H1 (cell line): ENCODE data around the gene NCBP2. TPM values are rescaled to one million over a fixed set of nuclear protein-coding genes. Genes with fewer than 3 reads are reported as not detected.

Experiments used
- CTCF ChIA-PET: fragments of 300-600 bp; sonication (Branson Sonifier 250); formaldehyde crosslinking; loops from one replicate; lab custom pipeline; 2021; ENCODE audit not compliant: partially characterized antibody; lab: Charles Lee
- POLR2A ChIA-PET: fragments of 300-600 bp; sonication (Branson Sonifier 250); formaldehyde crosslinking; loops from one replicate; lab custom pipeline; 2021; ENCODE audit warnings: inconsistent platforms; ENCODE audit not compliant: partially characterized antibody; lab: Charles Lee
- DNase-seq, 2 experiments: peaks; one replicate each; pipeline versions ENCODE4 v3.0.0 to v3.0.0-alpha.2; 2010 to 2022; ENCODE audit warnings: low spot score in 2 of 2, low read depth in 1 of 2, mixed read lengths in 1 of 2
- FAIRE-seq: peaks from 2 replicates; lab custom pipeline; 2011; peaks lifted over from hg19 to GRCh38; lab: Jason Lieb, UNC
- H2AFZ ChIP-seq: 2 replicates; pipeline ENCODE4 v1.8.1; 2012; ENCODE audit warnings: low read length, inconsistent platforms
- H2AK5ac ChIP-seq: 2 replicates; pipeline ENCODE4 v1.6.1; 2013; ENCODE audit warnings: low read depth, low read length
- H2BK120ac ChIP-seq: replicated peaks from 2 replicates; pipeline ENCODE3; 2013; ENCODE audit warnings: low read depth, low read length, inconsistent platforms
- H2BK12ac ChIP-seq: 2 replicates; pipeline ENCODE4 v1.6.1; 2013; ENCODE audit warnings: low read depth, low read length
- H2BK15ac ChIP-seq: 2 replicates; pipeline ENCODE4 v1.6.1; 2013; ENCODE audit warnings: low read length
- H2BK20ac ChIP-seq: 2 replicates; pipeline ENCODE4 v1.6.1; 2013; ENCODE audit warnings: low read length
- H2BK5ac ChIP-seq: 2 replicates; pipeline ENCODE4 v1.6.1; 2013; ENCODE audit warnings: low read depth, low read length
- H3K14ac ChIP-seq: 2 replicates; pipeline ENCODE4 v1.6.1; 2013; ENCODE audit warnings: inconsistent platforms; ENCODE audit not compliant: insufficient read length
- H3K18ac ChIP-seq: 2 replicates; pipeline ENCODE4 v1.6.1; 2013; ENCODE audit warnings: low read length; ENCODE audit errors: extremely low read depth
- H3K23ac ChIP-seq: 2 replicates; pipeline ENCODE4 v1.6.1; 2013; ENCODE audit warnings: inconsistent platforms; ENCODE audit not compliant: insufficient read length
- H3K23me2 ChIP-seq: 2 replicates; pipeline ENCODE4 v1.6.1; 2013; ENCODE audit warnings: low read depth, low read length
- H3K27ac ChIP-seq: 2 replicates; pipeline ENCODE4 v1.6.1; 2011; ENCODE audit warnings: low read depth, low read length, inconsistent platforms
- H3K27me3 ChIP-seq, 4 experiments: replicated peaks in 1 of 4; 1 replicate in 1 of 4; 2 replicates in 3 of 4; pipeline versions ENCODE4 v1.6.1 to v1.8.1; 2011 to 2013; ENCODE audit warnings: low read length in 3 of 4, mild to moderate bottlenecking in 3 of 4, inconsistent platforms in 2 of 4, mixed read lengths in 2 of 4, moderate library complexity in 1 of 4; ENCODE audit not compliant: control insufficient read depth in 3 of 4, insufficient read depth in 3 of 4; ENCODE audit errors: extremely low read depth in 1 of 4
- H3K36me3 ChIP-seq, 4 experiments: 2 replicates each; pipeline versions ENCODE4 v1.6.1 to v1.8.1; 2011 to 2013; ENCODE audit warnings: mild to moderate bottlenecking in 4 of 4, low read length in 3 of 4, moderate library complexity in 2 of 4, control low read depth in 1 of 4, inconsistent platforms in 1 of 4; ENCODE audit not compliant: insufficient read depth in 4 of 4, control insufficient read depth in 2 of 4
- H3K4ac ChIP-seq: replicated peaks from 2 replicates; pipeline ENCODE3; 2013; ENCODE audit warnings: low read length, low read depth, mixed read lengths, inconsistent platforms; ENCODE audit not compliant: insufficient read length
- H3K4me1 ChIP-seq, 4 experiments: replicated peaks in 1 of 4; 1 replicate in 1 of 4; 2 replicates in 3 of 4; pipeline versions ENCODE4 v1.6.1 to v1.8.1; 2011 to 2013; ENCODE audit warnings: low read length in 3 of 4, inconsistent platforms in 2 of 4, mixed read lengths in 1 of 4; ENCODE audit not compliant: insufficient read depth in 4 of 4, control insufficient read depth in 3 of 4
- H3K4me2 ChIP-seq, 2 experiments: 2 replicates each; pipeline versions ENCODE4 v1.6.1 to v1.8.1; 2011 to 2013; ENCODE audit warnings: low read depth in 2 of 2, low read length in 2 of 2, control low read depth in 1 of 2, inconsistent platforms in 1 of 2, mild to moderate bottlenecking in 1 of 2; ENCODE audit not compliant: insufficient read depth in 1 of 2
- H3K4me3 ChIP-seq, 4 experiments: fragments of 200-600, 300-600 bp in 1 of 4; sonication (generic), shearing (Covaris generic), sonication (Bioruptor Twin) in 1 of 4; 2 replicates each; pipeline versions ENCODE4 v1.5.1 to v1.8.1; 2011 to 2016; ENCODE audit warnings: low read length in 4 of 4, low read depth in 3 of 4, control low read depth in 2 of 4, inconsistent platforms in 2 of 4, mild to moderate bottlenecking in 2 of 4, mixed read lengths in 1 of 4, moderate library complexity in 1 of 4; ENCODE audit not compliant: insufficient read depth in 2 of 4; ENCODE audit errors: extremely low read depth in 1 of 4
- H3K56ac ChIP-seq: replicated peaks from 2 replicates; pipeline ENCODE3; 2013; ENCODE audit warnings: low read depth, mild to moderate bottlenecking, mixed read lengths, low read length, inconsistent platforms; ENCODE audit not compliant: insufficient read length
- H3K79me1 ChIP-seq: 2 replicates; pipeline ENCODE4 v1.6.1; 2013; ENCODE audit warnings: low read depth, low read length, control low read depth
- H3K79me2 ChIP-seq, 2 experiments: 2 replicates each; pipeline versions ENCODE4 v1.6.1 to v1.8.1; 2012 to 2013; ENCODE audit warnings: low read length in 2 of 2, mild to moderate bottlenecking in 2 of 2, inconsistent platforms in 1 of 2; ENCODE audit not compliant: insufficient read depth in 2 of 2, control insufficient read depth in 1 of 2
- H3K9ac ChIP-seq, 4 experiments: replicated peaks in 1 of 4; 1 replicate in 1 of 4; 2 replicates in 3 of 4; pipeline versions ENCODE4 v1.6.1 to v1.8.1; 2011 to 2013; ENCODE audit warnings: low read depth in 3 of 4, low read length in 3 of 4, control low read depth in 2 of 4, mild to moderate bottlenecking in 2 of 4, moderate library complexity in 2 of 4, inconsistent platforms in 1 of 4; ENCODE audit errors: extremely low read depth in 1 of 4
- H3K9me3 ChIP-seq, 2 experiments: 2 replicates each; pipeline versions ENCODE4 v1.6.1 to v1.8.1; 2012 to 2013; ENCODE audit warnings: mild to moderate bottlenecking in 2 of 2, moderate library complexity in 2 of 2, control low read depth in 1 of 2, inconsistent platforms in 1 of 2, low read depth in 1 of 2, low read length in 1 of 2, mixed read lengths in 1 of 2; ENCODE audit not compliant: insufficient read depth in 2 of 2
- H4K20me1 ChIP-seq, 2 experiments: replicated peaks in 1 of 2; 2 replicates each; pipeline versions ENCODE3 to v1.8.1; 2011 to 2013; ENCODE audit warnings: inconsistent platforms in 2 of 2, low read length in 2 of 2, mild to moderate bottlenecking in 1 of 2; ENCODE audit not compliant: insufficient read depth in 2 of 2, control insufficient read depth in 1 of 2
- H4K5ac ChIP-seq: 2 replicates; pipeline ENCODE4 v1.6.1; 2013; ENCODE audit warnings: low read length, low read depth, mixed read lengths, inconsistent platforms; ENCODE audit not compliant: insufficient read length
- H4K8ac ChIP-seq: 2 replicates; pipeline ENCODE4 v1.8.0; 2013; ENCODE audit warnings: mild to moderate bottlenecking, moderate library complexity, low read length, inconsistent platforms; ENCODE audit not compliant: insufficient read depth; ENCODE audit errors: extremely low read depth
- H4K91ac ChIP-seq: replicated peaks from 2 replicates; pipeline ENCODE3; 2013; ENCODE audit warnings: low read length, mixed read lengths, inconsistent platforms; ENCODE audit not compliant: insufficient read length
- BACH1 ChIP-seq: IDR thresholded peaks from 2 replicates; pipeline ENCODE4 v1.6.1; 2012; ENCODE audit warnings: low read length, improper control_type of control experiment
- BCL11A ChIP-seq, 2 experiments: IDR thresholded peaks; one replicate each; pipeline ENCODE4 v1.6.1; 2011; ENCODE audit warnings: low read depth in 2 of 2, low read length in 2 of 2, mild to moderate bottlenecking in 2 of 2
- BRCA1 ChIP-seq: IDR thresholded peaks from 2 replicates; pipeline ENCODE4 v1.6.1; 2012; ENCODE audit warnings: low read depth, low read length, improper control_type of control experiment
- CBX5 ChIP-seq: fragments of 300-800, 300-1000 bp; sonication (generic); IDR thresholded peaks from 2 replicates; pipeline ENCODE4 v1.7.1; 2016; ENCODE audit warnings: antibody characterized with exemption, low read length, low read depth
- CBX8 ChIP-seq: fragments of 300-800, 300-1000 bp; sonication (generic); IDR thresholded peaks from 2 replicates; pipeline ENCODE4 v1.7.1; 2016; ENCODE audit warnings: low read depth, low read length, borderline replicate concordance
- HDAC2 ChIP-seq, 2 experiments: fragments of 300-600 bp in 1 of 2; sonication (generic) in 1 of 2; IDR thresholded peaks; 2 replicates each; pipeline ENCODE4 v1.6.1; 2011 to 2012; ENCODE audit warnings: low read depth in 2 of 2, low read length in 2 of 2, mild to moderate bottlenecking in 2 of 2, moderate library complexity in 2 of 2, borderline replicate concordance in 1 of 2, inconsistent platforms in 1 of 2
- KDM1A ChIP-seq: fragments of 200-600, 300-600 bp; sonication (generic); IDR thresholded peaks from 2 replicates; pipeline ENCODE4 v1.7.1; 2016; ENCODE audit warnings: mild to moderate bottlenecking, low read length, borderline replicate concordance
- RAD21 ChIP-seq, 2 experiments: IDR thresholded peaks in 1 of 2; conservative IDR thresholded peaks in 1 of 2; 2 replicates each; pipeline ENCODE4 v1.6.1; 2011; ENCODE audit warnings: low read depth in 2 of 2, low read length in 2 of 2, improper control_type of control experiment in 1 of 2, inconsistent platforms in 1 of 2, mild to moderate bottlenecking in 1 of 2, moderate library complexity in 1 of 2
- RBBP5 ChIP-seq: IDR thresholded peaks from 2 replicates; pipeline ENCODE4 v1.7.1; 2012; ENCODE audit warnings: low read depth, mild to moderate bottlenecking, inconsistent platforms, low read length, moderate library complexity, borderline replicate concordance
- RFX5 ChIP-seq: IDR thresholded peaks from 2 replicates; pipeline ENCODE4 v1.6.1; 2011; ENCODE audit warnings: low read depth, low read length, improper control_type of control experiment, borderline replicate concordance
- SRF ChIP-seq: IDR thresholded peaks from 2 replicates; pipeline ENCODE4 v1.6.1; 2011; ENCODE audit warnings: mild to moderate bottlenecking, low read depth, low read length, moderate library complexity
- TAF7 ChIP-seq: optimal IDR thresholded peaks from 2 replicates; pipeline ENCODE3; 2011; ENCODE audit warnings: low read depth, mild to moderate bottlenecking, inconsistent platforms, low read length, moderate library complexity, borderline replicate concordance
- TCF12 ChIP-seq: IDR thresholded peaks from 2 replicates; pipeline ENCODE4 v1.6.1; 2011; ENCODE audit warnings: low read depth, mild to moderate bottlenecking, low read length
- YY1 ChIP-seq: IDR thresholded peaks from 2 replicates; pipeline ENCODE4 v1.6.1; 2011; ENCODE audit warnings: low read depth, mild to moderate bottlenecking, low read length
- WGBS, 2 experiments: shearing (Covaris generic) in 1 of 2; methylation state at CpG; one replicate each; pipeline versions ENCODE4 v1.1.6 to v1.1.7; 2013 to 2015; ENCODE audit warnings: low lambda C conversion rate in 2 of 2, mixed read lengths in 2 of 2, inconsistent platforms in 1 of 2, low coverage in 1 of 2, missing lambda C conversion rate in 1 of 2; ENCODE audit not compliant: insufficient replicate concordance in 2 of 2, insufficient coverage in 1 of 2, insufficient read length in 1 of 2; ENCODE audit errors: extremely low coverage in 1 of 2, missing lambda C conversion rate in 1 of 2; 5-methylcytosine and 5-hydroxymethylcytosine counted together
- polyA plus RNA-seq, 7 experiments: library from polyadenylated mRNA; depleted of rRNA in 3 of 7; stranded (reverse) in 5 of 7; unstranded in 2 of 7; fragments of >200 nt in 5 of 7; fragments of 200-250 nt in 2 of 7; gene quantifications; 1 replicate in 5 of 7; 2 replicates in 1 of 7; 4 replicates in 1 of 7; pipeline versions ENCODE4 v1.2.1 to v1.2.3, GENCODE V29; 2011 to 2013; ENCODE audit warnings: missing spikeins in 2 of 7, mixed read lengths in 2 of 7
- total RNA-seq: library from RNA; stranded (reverse); fragmentation: NEBNext Ultra II Directional; extraction: Animal tissue kit (Norgen Biotek cat#: 25700); gene quantifications from 2 replicates; pipeline ENCODE4 v1.2.1, GENCODE V29; 2021

The NCBP2 gene
- total and polyA plus RNA-seq, 2 of the 8 experiments (the other 6 are each of a cell fraction or from before 2014, with no cell fraction given), result 34.1 to 100 TPM

DNA sequence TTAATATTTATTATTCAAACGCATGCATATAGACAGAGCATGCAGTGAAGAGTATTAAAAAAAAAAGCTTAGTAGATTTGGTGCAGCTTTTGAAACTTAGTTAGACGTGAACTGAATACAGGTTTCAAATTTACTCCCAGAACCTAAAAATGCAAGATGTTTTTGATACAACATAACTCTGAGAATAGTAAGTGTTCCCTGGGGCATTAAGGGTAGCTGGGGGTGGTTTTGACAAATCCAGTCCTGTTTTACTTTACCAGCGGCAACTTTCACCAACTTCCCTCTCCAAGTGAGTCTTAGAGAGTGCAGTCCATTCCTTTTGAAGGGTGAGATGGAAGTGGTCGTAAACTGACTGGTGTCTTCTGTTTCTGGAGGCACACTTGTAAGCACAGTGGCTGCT lies 11.2 kb downstream of the NCBP2 start:
- POLR2A ChIA-PET, result interaction anchor here (0.7 to 1.0 kb wide), 3 partner anchors 9 to 77 kb away, joined by 3 read pairs; partner anchors contain the start of gene NCBP2
- H3K56ac ChIP-seq, result no peak overlapping the region
- TF ChIP-seq CBX8, result no peak
- TF ChIP-seq YY1, result no peak
- no peak for TF ChIP-seq RFX5
- TF ChIP-seq HDAC2 (IDR thresholded peaks at IDR 0.05; ENCODE audit: borderline replicate concordance in 1 of 2, low read depth in 2 of 2, low read length in 2 of 2), result no peak
- no peak for TF ChIP-seq SRF
- no peak for TF ChIP-seq RBBP5
- TF ChIP-seq BACH1, result no peak
- no peak for TF ChIP-seq RAD21 (IDR thresholded peaks at IDR 0.05 in 1 of 2, conservative IDR thresholded peaks at IDR 0.05 in 1 of 2; ENCODE audit: low read depth in 2 of 2, low read length in 2 of 2)
- TF ChIP-seq TCF12, result no peak
- TF ChIP-seq CBX5, result no peak
- TF ChIP-seq KDM1A, result no peak
- no peak for TF ChIP-seq TAF7
- TF ChIP-seq BRCA1, result no peak
- TF ChIP-seq BCL11A (IDR thresholded peaks at IDR 0.05; ENCODE audit: low read depth in 2 of 2, low read length in 2 of 2), result no peak

More for the DNA sequence above, 11.2 kb downstream of the NCBP2 start:
- peaks cover 0 to 4% of the 10 kb centered on the region in 2 experiments for H4K20me1 ChIP-seq
- no peak overlapping the region for H4K91ac ChIP-seq
- peaks cover 17 to 47% (median 42%) of the 10 kb centered on the region in 4 experiments for H3K36me3 ChIP-seq
- FAIRE-seq, result no peak
- H4K5ac ChIP-seq, result no peak overlapping the region
- CTCF ChIA-PET, result interaction anchor here (1.3 kb wide), 1 partner anchor 8 kb away, joined by 3 read pairs; no protein-coding TSS in a partner anchor
- H2AK5ac ChIP-seq, result no peak overlapping the region
- no peaks in the 10 kb centered on the region for H3K27me3 ChIP-seq
- no peaks in the 10 kb centered on the region for H3K4me1 ChIP-seq
- H4K8ac ChIP-seq, result no peak overlapping the region
- H3K14ac ChIP-seq, result no peak overlapping the region
- H2AFZ ChIP-seq, result no peak overlapping the region
- H3K18ac ChIP-seq, result no peak overlapping the region
- no peak overlapping the region for H3K4ac ChIP-seq
- H3K9ac ChIP-seq, result peak overlapping the region in 1 of 4 experiments; percentile 49; a peak in 1 of 7 replicates
- no peak overlapping the region for H2BK15ac ChIP-seq
- no peak overlapping the region for H2BK20ac ChIP-seq
- no peak overlapping the region for H2BK120ac ChIP-seq
- no peak overlapping the region for H3K4me3 ChIP-seq
- no peak overlapping the region for H3K4me2 ChIP-seq
- 94% methylated on average over 4 of the region's 4 CpGs; no CpG with 5 or more reads in 1 of the 2 experiments for WGBS, 2 experiments
- H2BK12ac ChIP-seq, result no peak overlapping the region
- H3K79me2 ChIP-seq, result no peaks in the 10 kb centered on the region
- H3K79me1 ChIP-seq, result no peaks in the 10 kb centered on the region
- no peaks in the 10 kb centered on the region for H3K23me2 ChIP-seq
- no peak overlapping the region for H2BK5ac ChIP-seq
- no peak overlapping the region for H3K27ac ChIP-seq
- H3K9me3 ChIP-seq, result no peaks in the 10 kb centered on the region
- DNase-seq, result no peak
- H3K23ac ChIP-seq, result no peak overlapping the region
